T follicular helper cell (primary cell): Measurements from ENCODE around the gene RUSC2.
"Not testable (repeated sequence)": the region's sequence is repeated elsewhere in the genome, so short reads cannot be mapped to it uniquely, and the experiment has no call there.

Source experiments
- DNase-seq: peaks from one replicate; pipeline ENCODE4 v3.0.0-alpha.2; 2020; ENCODE audit warnings: low read depth
- total RNA-seq, 2 experiments: gene quantifications; one replicate each; lab custom pipeline; 2026; lab: John Stamatoyannopoulos, UW

The RUSC2 gene
- total RNA-seq, result 3.2 to 3.3 reads per million in 2 experiments

- DNase-seq, result no peak
Measured at GRCh38 chr9:35489313-35490154, at the start of gene RUSC2. RUSC2 (plus strand) TSS chr9:35490111; CDS start chr9:35546522, 56,411 bp downstream.

GRCh38 chr9:35446012-35446411, 43.9 kb upstream of the RUSC2 start:
- no peak for DNase-seq

GRCh38 chr9:35448496-35448895, 41.4 kb upstream of the RUSC2 start:
- no peak for DNase-seq

- no peak for DNase-seq
Measured at GRCh38 chr9:35452481-35452880, 37.4 kb upstream of the RUSC2 start.

- no peak for DNase-seq
Measured at GRCh38 chr9:35453786-35454185, 36.1 kb upstream of the RUSC2 start.

- no peak for DNase-seq
Measured at GRCh38 chr9:35464141-35465025, 25.5 kb upstream of the RUSC2 start.

- no peak for DNase-seq
Measured at GRCh38 chr9:35470340-35470739, 19.6 kb upstream of the RUSC2 start.

GRCh38 chr9:35470894-35471293, 19.0 kb upstream of the RUSC2 start:
- DNase-seq, result no peak

- no peak for DNase-seq
Measured at GRCh38 chr9:35476596-35476995, 13.3 kb upstream of the RUSC2 start.

GRCh38 chr9:35477211-35477855, 12.6 kb upstream of the RUSC2 start:
- DNase-seq, result not testable (repeated sequence)

GRCh38 chr9:35478871-35479270, 11.0 kb upstream of the RUSC2 start:
- no peak for DNase-seq

- DNase-seq, result no peak
Measured at GRCh38 chr9:35481347-35481975, 8.4 kb upstream of the RUSC2 start.

- DNase-seq, result no peak
Measured at GRCh38 chr9:35482071-35482470, 7.8 kb upstream of the RUSC2 start.

GRCh38 chr9:35484406-35484805, 5.5 kb upstream of the RUSC2 start:
- no peak for DNase-seq

- DNase-seq, result no peak
Measured at GRCh38 chr9:35487081-35487480, 2.8 kb upstream of the RUSC2 start.

- DNase-seq, result no peak
Measured at GRCh38 chr9:35488021-35488420, 1.9 kb upstream of the RUSC2 start.

- no peak for DNase-seq
Measured at GRCh38 chr9:35488566-35489312, 1.2 kb upstream of the RUSC2 start.

GRCh38 chr9:35490155-35490909, 421 bp downstream of the RUSC2 start:
- DNase-seq, result no peak

GRCh38 chr9:35490910-35491465, 1.1 kb downstream of the RUSC2 start:
- DNase-seq, result no peak

GRCh38 chr9:35493119-35493518, 3.2 kb downstream of the RUSC2 start:
- DNase-seq, result not testable (repeated sequence)
